NCI-H1105 treated with DMSO at 0.1 percent for 48 hours (cell line): Measurements from ENCODE around the gene ZNRF3.
"Not testable (repeated sequence)": the region's sequence is repeated elsewhere in the genome, so short reads cannot be mapped to it uniquely, and the experiment has no call there.

Experiments used
- DNase-seq: peaks from one replicate; lab custom pipeline; 2025; lab: John Stamatoyannopoulos, UW

Gene ZNRF3

DNA sequence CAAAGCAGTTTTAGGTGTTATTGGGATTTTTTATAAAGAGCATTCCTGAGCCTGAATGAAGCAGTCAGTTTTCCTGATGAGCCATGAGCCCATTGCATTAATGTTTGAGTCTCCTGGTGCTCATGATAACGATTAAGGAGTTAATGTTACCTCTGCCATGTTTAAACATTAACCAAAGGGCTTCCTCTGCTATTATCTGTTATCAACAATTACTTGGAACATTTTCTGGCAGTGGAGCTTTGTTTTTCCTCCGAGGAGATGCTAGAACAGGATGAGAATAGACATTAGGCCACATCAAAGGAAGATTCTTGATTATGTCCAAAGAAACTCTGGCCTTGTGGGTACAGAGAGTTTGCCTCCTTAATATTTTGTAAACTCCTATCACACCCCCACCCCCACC lies 49.9 kb downstream of the ZNRF3 start:
- no peak for DNase-seq

DNA sequence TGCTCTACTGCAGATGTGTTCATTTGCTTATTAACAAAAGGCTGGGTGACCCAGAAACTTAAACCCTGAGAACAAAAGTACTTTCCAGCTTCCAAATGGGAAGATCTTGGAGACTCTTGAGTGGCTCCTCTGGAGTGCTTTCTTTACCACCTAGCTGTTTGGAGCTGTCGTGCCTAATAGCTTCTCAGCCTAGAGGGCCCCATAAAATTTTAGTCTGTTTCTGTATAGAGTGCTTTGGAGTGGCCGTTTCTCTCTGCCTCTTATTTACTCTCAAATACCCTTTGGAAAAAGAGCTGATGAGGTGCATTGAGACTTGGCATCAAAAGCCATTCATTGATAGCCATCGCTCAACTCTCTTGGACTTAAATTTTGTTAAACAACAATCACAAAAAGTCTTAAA lies 50.7 kb downstream of the ZNRF3 start:
- peak; percentile 58 for DNase-seq

DNA sequence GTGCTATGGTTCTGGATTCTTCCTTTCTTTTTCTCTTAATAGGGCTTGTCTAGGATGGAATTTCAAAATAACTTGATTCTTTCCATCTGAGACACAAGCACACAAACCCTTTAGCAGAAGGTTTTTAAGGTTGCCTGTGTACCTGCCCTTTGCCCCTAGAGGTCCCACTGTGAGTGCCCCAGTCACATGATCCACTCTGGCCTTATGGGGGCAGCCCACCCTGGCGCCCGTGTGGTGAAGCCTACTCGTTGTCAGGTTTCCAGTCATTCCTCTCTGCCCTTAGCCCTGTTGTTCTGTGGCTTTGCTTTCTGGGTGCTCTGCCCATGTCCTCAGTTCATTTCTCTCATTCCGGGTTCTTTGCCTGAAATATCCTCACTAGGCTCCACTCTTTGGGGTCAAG lies 51.8 kb downstream of the ZNRF3 start:
- DNase-seq: no peak

DNA sequence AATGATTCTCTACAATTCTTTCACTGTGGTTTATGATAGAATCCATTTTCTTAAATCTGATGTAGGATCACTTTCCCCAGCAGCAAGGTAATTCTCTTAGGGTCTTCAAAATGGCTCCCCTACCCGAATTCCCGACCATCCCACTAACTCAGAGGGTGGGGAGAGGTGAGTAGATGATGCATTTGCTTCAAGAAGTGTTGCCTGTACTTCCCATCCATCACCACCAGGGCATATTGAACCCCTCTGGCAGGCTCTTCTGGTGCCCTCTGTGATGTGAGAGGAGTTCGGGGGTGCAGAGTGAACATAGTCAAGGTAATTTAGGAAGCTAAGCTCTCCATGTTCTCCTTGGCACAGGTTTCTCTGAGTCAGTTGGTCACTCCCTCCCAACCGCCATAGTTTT lies 52.3 kb downstream of the ZNRF3 start:
- DNase-seq: no peak

DNA sequence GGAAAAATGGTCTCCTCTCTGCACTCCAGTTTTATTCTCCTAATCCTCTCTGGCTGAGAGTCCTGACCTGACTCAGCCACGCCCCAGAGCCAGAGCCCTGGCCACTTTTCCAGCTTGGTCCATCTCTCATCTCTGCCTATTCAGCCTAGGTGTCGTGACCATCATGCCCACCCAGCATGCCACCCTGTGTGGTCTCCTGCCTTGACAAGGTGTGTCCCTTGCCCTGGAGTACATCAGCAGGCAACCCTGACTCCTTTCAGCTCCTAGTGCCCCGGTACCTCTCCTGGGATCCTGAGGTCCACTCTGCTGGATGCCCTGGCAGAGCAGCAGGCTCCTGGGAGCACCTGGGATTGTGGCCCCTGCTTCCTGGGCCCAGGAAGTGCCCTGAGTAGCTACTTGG lies 52.8 kb downstream of the ZNRF3 start:
- DNase-seq: no peak

DNA sequence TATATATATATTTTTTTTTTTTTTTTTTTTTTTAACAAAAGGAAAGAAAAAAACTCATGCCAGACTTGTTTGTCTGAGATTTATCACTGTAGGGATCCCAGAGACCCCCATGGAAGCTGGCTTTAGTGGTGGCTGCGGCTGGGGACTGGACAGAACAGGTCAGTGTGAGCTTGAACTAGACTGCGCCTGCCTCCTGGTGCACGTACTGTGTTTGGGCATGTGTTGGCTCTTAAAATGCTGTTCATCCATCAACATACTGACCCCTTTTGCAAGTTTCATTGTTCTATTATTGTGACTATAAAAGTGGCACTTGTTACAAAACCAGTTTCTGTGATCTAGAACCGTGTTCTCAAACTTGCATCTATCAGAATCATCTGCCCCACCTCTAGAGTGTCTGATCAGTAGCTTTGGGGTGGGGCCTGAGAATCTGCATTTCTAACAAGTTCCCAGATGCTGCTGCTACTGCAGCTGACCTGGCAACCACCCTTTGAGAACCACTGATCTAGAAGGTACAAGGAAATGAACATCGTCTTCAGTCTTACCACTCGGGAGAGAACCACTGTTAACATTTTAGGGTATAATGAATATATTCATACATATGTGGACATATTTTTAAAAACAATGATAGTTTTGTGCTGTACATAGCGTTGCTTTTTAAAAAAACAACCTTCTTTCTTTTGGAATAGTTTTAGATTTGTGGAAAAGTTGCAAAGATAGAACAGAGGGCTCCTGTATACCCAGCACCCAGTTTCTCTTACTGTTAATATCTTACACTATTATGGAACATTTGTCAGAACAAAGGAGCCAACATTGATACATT lies 54.0 kb downstream of the ZNRF3 start:
- DNase-seq: no peak

DNA sequence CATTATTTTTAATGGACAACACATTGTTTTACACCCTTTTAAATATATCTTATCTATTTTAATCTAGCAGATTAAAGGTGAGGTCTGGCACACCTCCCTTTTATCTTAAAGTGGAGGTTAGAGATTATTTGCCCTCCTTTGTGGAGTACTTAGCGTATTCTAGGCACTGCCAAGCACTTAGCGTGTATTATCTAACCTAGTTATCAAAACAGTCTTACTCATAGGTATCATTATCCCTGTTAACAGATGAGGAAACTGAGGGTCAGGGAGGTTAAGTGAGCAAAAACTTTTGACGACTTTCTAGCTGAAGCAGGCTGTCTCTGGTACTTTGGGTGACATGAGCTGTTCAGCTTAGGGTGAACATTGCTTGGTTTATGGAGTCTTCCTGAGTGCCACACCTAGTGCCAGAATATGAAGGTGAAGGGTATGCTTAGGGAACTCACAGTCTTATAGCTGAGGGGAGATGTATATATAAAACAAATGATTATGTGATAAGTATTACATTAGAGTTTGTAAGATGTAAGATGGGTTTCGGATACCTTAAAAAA lies 55.0 kb downstream of the ZNRF3 start:
- DNase-seq: no peak

DNA sequence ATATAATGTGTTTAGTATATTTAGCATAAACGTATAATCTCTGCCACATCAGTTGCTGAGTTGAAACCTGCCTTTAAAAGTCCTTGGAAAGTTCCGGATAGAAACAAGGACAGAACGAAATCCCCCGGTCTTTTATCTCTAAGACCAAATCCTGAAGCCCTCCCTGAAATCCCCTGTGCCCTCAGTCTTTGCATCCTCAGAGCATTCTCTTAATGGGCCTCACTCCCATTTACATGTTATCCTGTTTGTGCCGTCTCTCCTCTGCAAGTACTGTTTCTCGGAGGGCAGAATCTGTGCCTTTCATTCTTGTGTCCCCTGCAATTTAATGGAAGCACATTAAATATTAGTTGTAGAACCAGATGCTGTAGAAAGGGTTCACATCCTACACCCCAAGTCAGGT lies 56.0 kb downstream of the ZNRF3 start:
- DNase-seq: no peak

DNA sequence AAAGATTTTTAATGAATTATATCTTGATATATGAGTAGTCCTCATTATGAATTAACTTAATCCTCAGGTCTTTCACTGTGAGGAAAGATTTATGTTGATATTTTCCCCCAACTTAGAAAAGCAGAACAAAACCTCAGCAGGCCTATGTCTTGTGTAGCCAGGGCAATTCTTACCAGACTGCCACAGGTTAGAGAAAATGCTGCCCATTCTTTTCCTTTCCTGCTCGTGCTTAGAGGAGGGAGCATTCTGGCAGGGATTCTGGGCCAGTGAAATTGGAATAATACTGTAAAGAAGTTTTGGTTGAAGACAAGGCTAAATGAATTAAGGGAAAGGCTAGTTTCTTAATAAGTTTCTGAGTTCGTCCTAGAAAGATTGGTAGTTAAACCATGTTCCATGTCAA lies 56.6 kb downstream of the ZNRF3 start:
- no peak for DNase-seq

DNA sequence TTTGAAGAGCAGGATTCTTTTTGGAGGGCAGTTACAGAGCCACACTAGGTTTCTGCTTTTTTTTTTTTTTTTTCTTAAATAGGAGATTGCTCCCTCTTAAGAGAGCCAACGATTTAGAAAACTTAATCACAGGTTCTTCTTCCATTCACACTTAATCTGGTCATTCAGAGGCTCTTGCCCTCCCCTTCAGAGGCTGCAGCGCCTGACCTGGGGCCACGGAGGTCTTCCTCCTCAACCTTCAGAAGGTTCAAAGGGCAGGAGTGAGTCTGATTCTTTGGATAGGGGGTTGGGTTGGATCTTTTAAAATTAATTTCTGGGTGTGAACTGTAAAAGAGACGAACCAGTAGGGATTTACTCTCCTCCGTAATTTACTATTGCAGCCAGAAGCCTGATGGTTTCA lies 57.1 kb downstream of the ZNRF3 start:
- no peak for DNase-seq

DNA sequence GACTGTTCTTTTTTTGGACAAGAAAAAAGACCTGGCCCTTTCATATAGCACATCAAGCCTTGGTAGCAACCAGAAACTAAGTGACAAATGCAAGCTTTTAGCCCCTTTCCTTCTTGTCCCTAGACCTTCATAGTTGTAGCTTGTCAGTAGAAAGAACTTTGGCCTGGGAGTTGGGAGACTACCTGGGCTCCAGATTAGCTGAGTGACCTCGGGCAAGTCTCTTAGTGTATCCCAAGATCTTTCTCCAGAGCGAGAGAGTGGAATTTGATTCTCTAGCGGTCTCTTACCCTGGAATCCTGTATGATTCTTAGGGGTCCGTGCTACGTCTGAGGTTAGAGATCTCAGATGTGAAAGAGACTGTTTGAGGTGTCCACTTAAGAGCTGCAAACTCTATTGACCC lies 59.0 kb downstream of the ZNRF3 start:
- DNase-seq: no peak

DNA sequence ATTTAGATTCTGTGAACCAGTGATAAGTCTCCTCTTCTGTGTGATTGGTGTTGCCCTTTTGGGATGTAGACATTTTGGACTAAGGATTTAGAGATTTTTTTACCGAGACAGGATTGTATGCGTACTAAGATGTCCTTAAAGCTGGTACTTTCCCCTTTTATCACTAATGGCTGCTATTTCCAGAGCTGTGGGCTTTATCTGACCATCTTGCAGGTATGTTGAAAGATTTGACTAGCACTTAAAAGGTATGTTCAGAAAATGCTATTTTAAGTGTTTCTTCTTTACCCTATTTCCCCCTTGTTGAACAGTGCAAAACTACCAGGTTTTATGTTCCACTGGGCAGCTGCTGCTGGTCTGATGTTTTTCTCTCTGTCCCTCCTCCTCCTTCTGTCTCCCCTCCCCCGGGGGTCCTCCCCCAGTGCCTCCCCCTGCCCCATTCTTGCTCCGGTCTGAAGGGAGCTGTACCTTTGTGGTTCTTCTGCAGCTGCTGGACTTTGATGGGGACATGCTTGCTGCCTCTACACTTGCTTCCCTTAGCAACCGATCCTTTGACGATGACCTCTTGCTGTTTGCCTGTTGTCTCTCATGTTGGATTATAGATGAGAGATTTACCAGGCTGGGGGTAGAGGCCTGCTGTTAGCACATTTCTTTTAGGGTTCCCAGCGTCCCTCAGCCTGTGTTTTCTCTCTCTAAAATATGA lies 59.6 kb downstream of the ZNRF3 start:
- DNase-seq: no peak

DNA sequence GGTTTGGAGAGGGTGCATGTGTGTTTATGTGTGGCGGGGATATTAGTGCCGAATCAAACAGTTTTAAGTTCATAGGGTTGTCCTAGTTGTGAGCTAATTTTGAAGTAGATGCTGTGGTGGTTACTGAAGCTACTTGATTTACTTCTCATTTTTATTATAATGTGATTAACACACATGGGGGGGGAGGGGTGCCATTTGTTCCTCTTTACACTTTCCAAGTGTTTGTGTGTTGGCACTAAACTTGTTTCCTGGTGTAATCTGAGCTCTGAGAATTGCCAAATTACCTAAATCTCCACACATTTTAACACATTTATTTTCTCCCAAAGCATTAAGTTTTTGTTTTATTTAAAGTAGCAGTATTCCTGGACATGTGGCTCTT lies 60.1 kb downstream of the ZNRF3 start:
- no peak for DNase-seq

DNA sequence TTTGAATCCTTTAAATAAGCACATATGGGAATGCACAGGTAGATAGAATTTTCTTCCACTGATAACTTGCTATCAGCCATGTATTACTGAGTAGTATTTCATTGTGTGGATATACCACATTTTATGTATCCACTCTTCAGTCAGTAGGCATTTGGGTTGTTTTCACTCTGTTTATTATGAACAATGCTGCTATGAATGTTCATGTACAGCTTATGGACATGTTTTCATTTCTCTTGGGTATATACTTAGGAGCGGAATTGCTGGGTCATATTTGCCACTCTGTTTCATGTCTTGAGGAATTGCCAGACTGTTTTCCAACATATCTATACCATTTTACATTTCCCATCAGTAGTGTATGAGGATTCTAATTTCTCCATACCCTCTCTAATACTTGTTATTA lies 63.8 kb downstream of the ZNRF3 start:
- DNase-seq: no peak

DNA sequence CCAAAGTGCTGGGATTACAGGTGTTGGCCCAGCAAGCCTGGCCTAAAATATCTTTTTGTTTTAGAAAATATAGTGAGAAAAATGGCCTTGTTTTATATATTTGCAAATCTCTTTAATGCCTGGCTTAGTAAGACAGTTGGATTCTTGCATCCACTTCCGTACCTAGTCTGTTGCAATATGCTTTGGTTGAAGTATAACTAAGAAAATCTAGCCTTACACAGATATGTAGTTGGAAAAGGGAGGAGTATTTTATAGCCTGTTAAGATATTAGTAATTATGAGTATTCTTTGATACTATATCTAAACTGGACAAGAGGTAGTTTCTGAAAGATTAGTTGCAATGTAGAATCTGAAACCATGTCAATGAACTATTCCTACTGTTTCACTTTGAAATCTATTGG lies 65.1 kb downstream of the ZNRF3 start:
- no peak for DNase-seq

DNA sequence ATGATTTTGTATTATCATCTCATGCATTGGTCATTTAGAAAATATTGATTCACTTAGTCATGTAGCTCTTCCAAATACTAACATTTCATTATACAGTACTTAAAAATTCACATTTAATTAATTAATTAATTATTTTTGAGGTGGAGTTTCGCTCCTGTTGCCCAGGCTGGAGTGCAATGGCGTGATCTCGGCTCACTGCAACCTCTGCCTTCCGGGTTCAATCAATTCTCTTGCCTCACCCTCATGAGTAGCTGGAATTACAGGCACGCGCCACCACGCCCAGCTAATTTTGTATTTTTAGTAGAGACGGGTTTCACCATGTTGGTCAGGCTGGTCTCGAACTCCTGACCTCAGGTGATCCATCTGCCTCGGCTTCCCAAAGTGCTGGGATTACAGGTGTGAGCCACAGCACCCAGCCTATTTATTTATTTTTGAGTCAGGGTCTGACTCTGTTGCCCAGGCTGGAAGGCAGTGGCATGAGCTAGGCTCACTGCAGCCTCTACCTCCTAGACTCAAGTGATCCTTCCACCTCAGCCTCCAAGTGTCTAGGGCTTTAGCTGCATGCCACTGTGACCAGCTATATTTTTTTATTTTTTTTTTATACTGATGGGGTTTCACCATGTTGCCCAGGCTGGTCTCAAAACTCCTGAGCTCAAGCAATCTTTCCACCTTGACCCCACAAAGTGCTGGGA lies 65.6 kb downstream of the ZNRF3 start:
- not testable (repeated sequence) for DNase-seq

DNA sequence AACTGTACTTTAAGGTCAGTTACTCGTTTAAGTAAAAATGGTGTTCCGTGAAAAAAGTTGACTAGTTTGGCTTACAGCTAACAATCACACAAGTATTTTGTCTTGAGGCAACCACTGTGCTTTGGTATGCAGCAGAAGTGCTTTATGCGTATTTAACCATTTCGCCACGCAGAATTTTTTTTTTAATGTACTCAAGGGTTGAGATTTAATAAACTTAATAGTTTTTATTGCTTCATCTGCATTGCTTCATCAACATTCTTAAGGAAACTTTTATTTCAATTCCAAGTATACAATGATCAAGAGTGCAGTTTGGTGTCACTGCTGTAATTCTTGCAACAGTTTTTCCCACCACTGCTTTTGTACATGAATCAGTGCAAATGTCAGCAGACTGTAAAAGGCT lies 66.4 kb downstream of the ZNRF3 start:
- DNase-seq: no peak

DNA sequence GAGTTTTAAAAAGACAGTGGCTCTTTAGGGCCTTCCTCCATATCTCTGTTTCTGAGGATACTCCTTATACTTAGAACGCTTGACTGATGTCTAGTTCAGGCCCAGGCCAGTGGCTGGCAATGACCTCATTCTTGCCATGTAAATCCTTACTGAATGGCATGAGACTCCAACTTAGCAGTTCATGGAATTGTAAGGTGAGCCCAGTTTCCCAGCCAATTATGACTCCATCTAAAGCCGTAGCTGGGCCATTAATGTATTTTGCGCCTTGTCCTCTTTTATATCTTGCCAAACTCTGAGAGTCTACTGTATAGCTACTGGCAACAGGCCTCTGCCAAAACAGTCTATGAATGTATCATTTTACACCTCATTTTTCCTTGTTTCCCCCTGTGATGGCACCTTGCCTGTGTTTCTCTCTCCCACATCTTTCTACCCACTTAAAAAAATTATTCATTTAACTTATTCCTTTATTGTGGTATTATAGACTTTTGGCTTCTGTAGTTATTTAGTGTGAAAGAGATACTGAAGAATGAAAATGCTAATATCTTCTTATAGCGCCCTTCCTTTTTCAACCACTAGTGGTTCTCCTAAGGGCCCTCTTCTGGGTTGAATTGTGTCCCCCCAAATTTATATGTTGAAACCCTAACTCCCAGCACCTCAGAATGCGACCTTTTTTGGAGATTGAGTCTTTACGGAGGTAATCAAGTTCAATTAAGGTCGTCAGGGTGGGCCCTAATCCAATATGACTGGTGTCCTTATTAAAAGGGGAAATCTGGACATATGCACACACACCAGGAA lies 67.4 kb downstream of the ZNRF3 start:
- DNase-seq: peak; percentile 35

DNA sequence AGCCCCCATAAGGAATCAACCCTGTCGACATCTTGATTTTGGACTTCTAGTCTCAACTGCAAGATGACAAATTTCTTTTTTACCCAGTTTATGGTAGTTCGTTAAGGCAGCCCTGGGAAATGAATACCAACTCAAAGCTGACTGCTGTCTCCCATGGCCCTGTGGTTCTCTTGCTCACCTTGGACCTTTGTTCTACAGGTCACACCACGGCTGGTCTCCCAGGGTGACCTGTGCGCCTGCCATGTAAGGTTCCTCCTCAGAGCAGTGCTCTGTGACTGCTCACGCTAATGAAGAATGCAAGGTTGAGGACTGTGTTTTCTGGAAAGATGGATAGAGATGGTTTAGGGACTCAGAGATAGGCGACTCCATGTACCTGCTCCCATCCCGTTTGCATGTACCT lies 68.2 kb downstream of the ZNRF3 start:
- no peak for DNase-seq

DNA sequence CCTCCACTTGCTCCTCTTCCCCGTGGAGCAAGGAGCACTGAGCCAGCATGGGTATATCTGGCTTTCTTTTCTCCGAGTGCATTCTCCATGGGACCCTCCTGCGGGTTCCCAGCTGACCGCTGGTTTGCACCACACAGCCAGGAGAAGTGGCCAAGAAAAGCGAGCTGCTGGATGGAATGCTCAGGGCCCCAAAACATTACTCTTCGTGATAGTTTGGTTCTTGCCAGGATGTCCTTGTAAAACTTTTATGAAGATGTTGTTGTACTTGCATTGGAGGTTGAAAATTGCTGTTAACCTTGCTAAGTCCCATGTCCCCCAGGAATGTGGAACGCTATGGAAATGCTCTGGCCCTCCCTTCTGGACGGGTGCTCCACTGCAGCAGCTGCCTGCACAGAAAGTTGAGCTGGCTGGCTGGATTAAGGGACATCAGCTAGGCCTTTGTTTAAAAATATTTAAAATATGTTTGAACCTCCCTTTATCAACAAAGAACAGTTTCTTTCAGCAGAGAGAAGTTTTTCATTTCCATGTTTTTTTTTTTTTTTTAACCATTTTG lies 68.7 kb downstream of the ZNRF3 start:
- DNase-seq: no peak

DNA sequence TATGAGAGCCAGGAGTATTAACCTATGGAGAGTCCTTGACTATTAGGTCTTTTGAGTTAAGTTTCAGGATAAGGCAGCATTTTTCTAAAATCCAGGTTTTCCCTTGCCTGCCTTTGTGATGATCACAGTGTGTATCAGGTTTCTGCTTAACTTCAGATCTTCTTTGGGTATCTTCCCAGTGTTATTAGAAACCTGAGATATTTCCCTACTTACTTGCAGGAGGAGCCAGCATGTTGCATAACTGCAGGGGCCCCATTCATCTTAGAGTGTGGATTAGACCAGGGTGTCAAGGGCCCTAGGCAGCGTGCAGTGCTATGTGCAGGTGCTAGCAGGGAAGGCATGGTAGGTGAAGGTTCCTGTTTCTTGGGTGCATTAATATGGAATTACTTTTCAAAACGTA lies 69.5 kb downstream of the ZNRF3 start:
- DNase-seq: no peak

DNA sequence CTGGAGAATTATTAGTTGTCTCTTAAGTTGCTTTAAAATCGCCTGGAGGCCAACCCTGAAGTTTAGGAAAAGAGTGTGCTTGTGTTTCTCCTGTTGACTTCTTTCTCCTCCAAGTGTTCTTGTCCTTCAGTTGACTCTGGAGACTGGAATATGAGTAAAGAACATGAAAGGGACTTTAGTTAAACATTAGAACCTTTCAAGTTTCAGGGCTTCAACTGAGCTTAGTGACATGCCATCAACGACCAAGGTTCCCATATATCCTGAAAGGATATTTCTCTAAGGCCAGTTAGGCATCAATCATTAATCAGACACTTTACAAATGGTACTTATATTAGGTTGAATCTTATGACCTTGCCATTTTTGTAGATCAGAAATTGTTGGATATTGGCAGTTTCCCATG lies 70.0 kb downstream of the ZNRF3 start:
- no peak for DNase-seq
